Glutamatergic neuron (in vitro differentiated cells): Measurements from ENCODE around the gene HPS5. TPM values are rescaled to one million over a fixed set of nuclear protein-coding genes. Genes with fewer than 3 reads are reported as not detected.
A peak's percentile ranks its signal among the peaks of the same experiment; 100 is the strongest.

Experiments used
- DNase-seq: peaks from one replicate; pipeline ENCODE4 v3.0.0; 2022
- H3K27ac Mint-ChIP-seq: one replicate; pipeline ENCODE4 v1.8.0; 2020; ENCODE audit warnings: mild to moderate bottlenecking, mixed read lengths, inconsistent platforms; ENCODE audit not compliant: unreplicated experiment
- H3K27me3 Mint-ChIP-seq: one replicate; pipeline ENCODE4 v1.8.0; 2020; ENCODE audit warnings: mild to moderate bottlenecking, moderate library complexity, mixed read lengths, inconsistent platforms; ENCODE audit not compliant: unreplicated experiment
- H3K36me3 Mint-ChIP-seq: one replicate; pipeline ENCODE4 v1.8.0; 2020; ENCODE audit warnings: mild to moderate bottlenecking, mixed read lengths, inconsistent platforms; ENCODE audit not compliant: unreplicated experiment
- H3K4me1 Mint-ChIP-seq: one replicate; pipeline ENCODE4 v1.8.0; 2020; ENCODE audit warnings: mild to moderate bottlenecking, low read depth, mixed read lengths, inconsistent platforms; ENCODE audit not compliant: unreplicated experiment
- H3K4me3 Mint-ChIP-seq: one replicate; pipeline ENCODE4 v1.8.0; 2020; ENCODE audit warnings: mild to moderate bottlenecking, mixed read lengths, inconsistent platforms; ENCODE audit not compliant: unreplicated experiment
- H3K9me3 Mint-ChIP-seq: one replicate; pipeline ENCODE4 v1.8.0; 2020; ENCODE audit warnings: mild to moderate bottlenecking, moderate library complexity, mixed read lengths, inconsistent platforms; ENCODE audit not compliant: unreplicated experiment
- CTCF ChIP-seq: fragments of 200-600 bp; sonication (generic); IDR thresholded peaks from one replicate; pipeline ENCODE4 v1.5.0; 2021; ENCODE audit not compliant: partially characterized antibody, unreplicated experiment
- total RNA-seq: library from RNA; stranded (reverse); fragmentation: NEBNext Ultra II Directional; extraction: Animal tissue kit (Norgen Biotek cat#: 25700); gene quantifications from one replicate; pipeline ENCODE4 v1.2.1, GENCODE V29; 2021; ENCODE audit not compliant: unreplicated experiment

Gene HPS5
- total RNA-seq, 1 donor from 2014 or later, result 17.9 TPM

- DNase-seq, result no peak
Measured at GRCh38 chr11:18312012-18312411, 9.9 kb downstream of the HPS5 start.

GRCh38 chr11:18310800-18311340 lies 11.1 kb downstream of the HPS5 start:
- no peak for DNase-seq
- Mint-ChIP-seq H3K9me3 (peaks cover 1% of the 10 kb centered on the region), H3K27ac (no peak overlapping the region), H3K36me3 (no peaks in the 10 kb centered on the region), H3K4me1 (no peaks in the 10 kb centered on the region), H3K27me3 (peaks cover 2% of the 10 kb centered on the region), H3K4me3 (no peak overlapping the region)
- TF ChIP-seq CTCF, result no peak

More at GRCh38 chr11:18312012-18312411, 9.9 kb downstream of the HPS5 start:
- Mint-ChIP-seq H3K4me1 (no peaks in the 10 kb centered on the region), H3K27me3 (peaks cover 2% of the 10 kb centered on the region), H3K9me3 (peaks cover 1% of the 10 kb centered on the region), H3K36me3 (no peaks in the 10 kb centered on the region), H3K4me3 (no peak overlapping the region), H3K27ac (peak overlapping the region; percentile 26)
- TF ChIP-seq CTCF, result no peak

GRCh38 chr11:18309691-18310090 lies 12.2 kb downstream of the HPS5 start:
- Mint-ChIP-seq H3K9me3 (no peaks in the 10 kb centered on the region), H3K4me3 (no peak overlapping the region), H3K36me3 (no peaks in the 10 kb centered on the region), H3K27me3 (no peaks in the 10 kb centered on the region), H3K4me1 (no peaks in the 10 kb centered on the region), H3K27ac (no peak overlapping the region)
- no peak for DNase-seq
- no peak for TF ChIP-seq CTCF

- no peaks in the 10 kb centered on the region for H3K9me3 Mint-ChIP-seq
- TF ChIP-seq CTCF, result no peak
- no peak overlapping the region for H3K27ac Mint-ChIP-seq
- no peaks in the 10 kb centered on the region for H3K27me3 Mint-ChIP-seq
- H3K36me3 Mint-ChIP-seq, result no peaks in the 10 kb centered on the region
- no peaks in the 10 kb centered on the region for H3K4me1 Mint-ChIP-seq
- H3K4me3 Mint-ChIP-seq, result no peak overlapping the region
- no peak for DNase-seq
Measured at GRCh38 chr11:18308242-18308641, 13.7 kb downstream of the HPS5 start.

- no peaks in the 10 kb centered on the region for H3K9me3 Mint-ChIP-seq
- no peak overlapping the region for H3K4me3 Mint-ChIP-seq
- no peaks in the 10 kb centered on the region for H3K36me3 Mint-ChIP-seq
- TF ChIP-seq CTCF, result no peak
- H3K27me3 Mint-ChIP-seq, result no peaks in the 10 kb centered on the region
- no peak for DNase-seq
- no peaks in the 10 kb centered on the region for H3K4me1 Mint-ChIP-seq
- no peak overlapping the region for H3K27ac Mint-ChIP-seq
Measured at GRCh38 chr11:18307461-18308139, 14.3 kb downstream of the HPS5 start.
